Heart right ventricle (tissue), 16 donors: ENCODE data around the gene YIPF7. TPM values are rescaled to one million over a fixed set of nuclear protein-coding genes. Genes with fewer than 3 reads are reported as not detected.
A peak's percentile ranks its signal among the peaks of the same experiment; 100 is the strongest.

Experiments
- ATAC-seq, 8 donors: fragments of 200-7000 bp; cut with Tn5 transposase; one replicate each; pipeline ENCODE4 v1.9.1; 2020; ENCODE audit warnings: mild to moderate bottlenecking in 8 of 8, moderate library complexity in 8 of 8, moderate number of reproducible peaks in 1 of 8
- DNase-seq, 2 donors: peaks; one replicate each; pipeline ENCODE4 v3.0.0-alpha.2; 2020
- H3K27ac ChIP-seq, 10 donors: fragments of 200-600 bp; sonication (generic) in 2 of 10; one replicate each; pipeline versions ENCODE4 v1.5.0 to v1.8.0; 2020 to 2022; ENCODE audit warnings: mild to moderate bottlenecking in 3 of 10
- H3K27me3 ChIP-seq, 7 donors: fragments of 200-600 bp; one replicate each; pipeline ENCODE4 v1.8.0; 2021 to 2022; ENCODE audit warnings: mild to moderate bottlenecking in 2 of 7
- H3K36me3 ChIP-seq, 9 donors: fragments of 200-600 bp; sonication (generic) in 1 of 9; one replicate each; pipeline versions ENCODE4 v1.5.0 to v1.8.0; 2020 to 2022; ENCODE audit warnings: mild to moderate bottlenecking in 2 of 9
- H3K4me1 ChIP-seq, 9 donors: fragments of 200-600 bp; sonication (generic) in 1 of 9; one replicate each; pipeline versions ENCODE4 v1.5.0 to v1.8.0; 2020 to 2022; ENCODE audit warnings: mild to moderate bottlenecking in 4 of 9
- H3K4me3 ChIP-seq, 10 donors: fragments of 200-600 bp; sonication (generic) in 2 of 10; one replicate each; pipeline versions ENCODE4 v1.5.0 to v1.8.0; 2020 to 2022; ENCODE audit warnings: mild to moderate bottlenecking in 7 of 10, moderate library complexity in 2 of 10
- H3K9me3 ChIP-seq, 11 donors: fragments of 200-600 bp in 10 of 11; sonication (generic) in 2 of 11; one replicate each; pipeline versions ENCODE4 v1.5.0 to v1.8.0; 2013 to 2022; ENCODE audit warnings: mild to moderate bottlenecking in 2 of 11, control low read depth in 1 of 11, moderate library complexity in 1 of 11
- CTCF ChIP-seq, 9 donors: fragments of 200-600 bp; sonication (generic) in 2 of 9; IDR thresholded peaks; one replicate each; pipeline versions ENCODE4 v1.5.0 to v1.8.0; 2021 to 2022; ENCODE audit warnings: antibody characterized with exemption in 9 of 9, mild to moderate bottlenecking in 5 of 9, moderate library complexity in 1 of 9
- WGBS, 2 donors: extraction: QIAGEN DNeasy Blood & Tissue Kit; methylation state at CpG; one replicate each; pipeline ENCODE4 v1.1.7; 2013; ENCODE audit warnings: inconsistent platforms in 1 of 2; 5-methylcytosine and 5-hydroxymethylcytosine counted together
- intact Hi-C, 10 donors: fragments of 100-400 bp; cut with DNase I; formaldehyde crosslinking; loops; one replicate each; pipeline versions ENCODE4 v1.11.1 to v1.14.2; 2022
- polyA plus RNA-seq, 2 donors: library from polyadenylated mRNA; stranded (reverse); fragments of 200-250 nt; gene quantifications; one replicate each; pipeline ENCODE4 v1.2.3, GENCODE V29; 2013
- total RNA-seq, 10 donors: library from RNA; stranded (reverse); fragmentation: NEBNext Ultra II Directional in 3 of 10; extraction: Animal tissue kit (Norgen Biotek cat#: 25700) in 3 of 10; gene quantifications; one replicate each; pipeline versions ENCODE4 v1.2.1 to v1.2.4, GENCODE V29; 2021 to 2023
- donor health status: Arrhythmogenic right ventricular cardiomyopathy.
- donor health status: ischemic (EF 13 %, LVEDD 7.1; RV severe dilation, severe dysfunction).
- donor health status: healthy with polysubstance abuse.
- donor health status: DM: no; HTN: yes; CAD: no.
- donor health status: DM: no; HTN: no; CAD: no.
- donor health status: ischemic (EF 25% LVEDD 6.9; RV normal size, moderate dysfunction).
- donor health status: ischemic (EF 25% LVEDD 5.7; RV mildly dilated, moderate dysfunction).
- donor health status: healthy.
- donor health status: DM: yes; HTN: yes; CAD: no.
- donor health status: Ischemic cardiomyopathy.
- donor health status: ischemic (EF 35%, LVEDD 5.7; RV mildly dilated, moderate dysfunction).
- donor health status: nonischemic (EF 11% LVEDD 7.7; RV severe dilation, severe dysfunction).
- donor health status: DM: yes; HTN: yes; CAD: no.
- donor health status: PGD.
- donor health status: ischemic (EF 29% LVEDD 5.4; RV normal size, mild dysfunction).
- donor health status: nonischemic (EF 23%, LVEDD 6.1; RV moderate dilation, normal function).

The YIPF7 gene
- total and polyA plus RNA-seq, 12 donors: 0.46 to 2.4 (median 1.5) TPM

GRCh38 chr4:44671636-44672035 is 20.2 kb upstream of the YIPF7 start:
- intact Hi-C loops: no loop called here
- Histone ChIP-seq H3K27ac (no peak overlapping the region), H3K36me3 (no peaks in the 10 kb centered on the region), H3K4me1 (no peaks in the 10 kb centered on the region), H3K4me3 (no peak overlapping the region), H3K9me3 (no peaks in the 10 kb centered on the region), H3K27me3 (no peaks in the 10 kb centered on the region)
- ATAC-seq (no peak), DNase-seq (no peak)
- TF ChIP-seq CTCF (IDR thresholded peaks at IDR 0.05): no peak
- 79 to 85% methylated on average over 3 of the region's 3 CpGs for WGBS, 2 donors

GRCh38 chr4:44670506-44671199 is 19.2 kb upstream of the YIPF7 start:
- H3K27me3 ChIP-seq: no peaks in the 10 kb centered on the region
- no peaks in the 10 kb centered on the region for H3K4me1 ChIP-seq
- no peaks in the 10 kb centered on the region for H3K36me3 ChIP-seq
- DNase-seq (no peak), ATAC-seq (peak in 3 of 8 donors; percentile 41 to 59 (median 49))
- WGBS, 2 donors: 30 to 32% methylated on average over 4 of the region's 4 CpGs
- intact Hi-C loops: no loop called here
- H3K4me3 ChIP-seq: no peak overlapping the region
- TF ChIP-seq CTCF (IDR thresholded peaks at IDR 0.05): no peak
- no peaks in the 10 kb centered on the region for H3K9me3 ChIP-seq
- H3K27ac ChIP-seq: no peak overlapping the region

GRCh38 chr4:44668526-44668925 is 17.1 kb upstream of the YIPF7 start:
- intact Hi-C loops: no loop called here
- no peak overlapping the region for H3K27ac ChIP-seq
- H3K9me3 ChIP-seq: no peaks in the 10 kb centered on the region
- no peaks in the 10 kb centered on the region for H3K36me3 ChIP-seq
- H3K4me1 ChIP-seq: no peaks in the 10 kb centered on the region
- no peak for TF ChIP-seq CTCF (IDR thresholded peaks at IDR 0.05)
- 39 to 68% methylated on average over 2 of the region's 2 CpGs for WGBS, 2 donors
- DNase-seq (no peak), ATAC-seq (no peak)
- H3K4me3 ChIP-seq: no peak overlapping the region
- no peaks in the 10 kb centered on the region for H3K27me3 ChIP-seq

GRCh38 chr4:44663539-44664263 is 12.3 kb upstream of the YIPF7 start:
- H3K27ac ChIP-seq: no peak overlapping the region
- H3K9me3 ChIP-seq: no peaks in the 10 kb centered on the region
- DNase-seq (no peak), ATAC-seq (no peak)
- 84 to 91% methylated on average over 20 of the region's 20 CpGs for WGBS, 2 donors
- intact Hi-C loops: no loop called here
- no peak overlapping the region for H3K4me3 ChIP-seq
- no peaks in the 10 kb centered on the region for H3K36me3 ChIP-seq
- no peaks in the 10 kb centered on the region for H3K4me1 ChIP-seq
- no peak for TF ChIP-seq CTCF (IDR thresholded peaks at IDR 0.05)
- H3K27me3 ChIP-seq: no peaks in the 10 kb centered on the region
